Activated CD8-positive, alpha-beta memory T cell treated with anti-CD3 and anti-CD28 coated beads for 24 hours (primary cell): ENCODE results near the gene FAM241B.
A peak's percentile ranks its signal among the peaks of the same experiment; 100 is the strongest.

Experiments
- DNase-seq: peaks from one replicate; pipeline ENCODE4 v3.0.0-alpha.2; 2020

The FAM241B gene, protein sequence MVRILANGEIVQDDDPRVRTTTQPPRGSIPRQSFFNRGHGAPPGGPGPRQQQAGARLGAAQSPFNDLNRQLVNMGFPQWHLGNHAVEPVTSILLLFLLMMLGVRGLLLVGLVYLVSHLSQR

GRCh38 chr10:69629897-69630650 lies at the start of gene FAM241B:
FAM241B (plus strand) TSS chr10:69630247; CDS start chr10:69631744, 1,497 bp downstream.
- peak; percentile 90 for DNase-seq

GRCh38 chr10:69580435-69580834 lies 49.6 kb upstream of the FAM241B start:
- DNase-seq = no peak

GRCh38 chr10:69583106-69583505 lies 46.9 kb upstream of the FAM241B start:
- DNase-seq = no peak

- no peak for DNase-seq
These were observed 45.4 kb upstream of the FAM241B start for GRCh38 chr10:69584624-69585023.

- DNase-seq = no peak
These were observed 41.7 kb upstream of the FAM241B start for GRCh38 chr10:69588358-69588757.

- no peak for DNase-seq
These were observed 29.2 kb upstream of the FAM241B start for GRCh38 chr10:69600761-69601330.

DNA sequence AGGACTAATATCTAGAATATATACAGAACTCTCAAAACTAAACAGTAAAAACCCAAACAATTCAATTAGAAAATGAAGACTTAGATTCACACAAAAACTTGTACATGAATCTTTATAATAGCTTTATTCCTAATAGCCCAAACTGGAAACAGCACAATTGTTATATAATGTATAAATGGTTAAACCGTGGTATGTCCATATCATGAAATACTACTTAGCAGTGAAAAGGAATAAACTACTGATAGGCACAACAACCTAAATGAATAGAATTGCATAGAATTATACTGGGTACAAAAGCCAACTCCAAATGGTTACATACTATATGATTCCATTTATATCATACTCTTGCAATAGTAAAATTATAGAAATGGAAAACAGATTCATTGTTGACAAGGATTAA lies 21.0 kb upstream of the FAM241B start:
- no peak for DNase-seq

- DNase-seq = no peak
These were observed 17.3 kb upstream of the FAM241B start for GRCh38 chr10:69612760-69613159.

DNA sequence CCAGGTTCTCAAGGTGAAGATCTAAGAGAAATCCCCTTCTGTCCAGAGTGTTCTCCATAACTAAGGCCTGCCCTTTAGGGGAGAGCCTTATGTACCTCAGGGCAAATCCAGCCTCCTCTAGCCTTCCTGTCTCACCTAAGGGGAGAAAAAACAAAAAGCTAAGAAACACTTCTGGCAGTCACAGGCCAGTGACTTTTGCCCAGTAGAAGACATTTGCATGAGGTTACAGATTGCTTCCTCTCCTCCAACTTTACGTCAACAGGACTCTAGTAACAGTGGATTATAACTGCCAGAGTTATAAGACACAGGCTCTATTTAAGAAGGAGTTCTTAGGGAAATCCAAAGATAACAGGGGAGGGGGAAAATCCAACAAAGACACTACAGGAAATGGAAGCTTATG lies 15.9 kb upstream of the FAM241B start:
- no peak for DNase-seq

DNA sequence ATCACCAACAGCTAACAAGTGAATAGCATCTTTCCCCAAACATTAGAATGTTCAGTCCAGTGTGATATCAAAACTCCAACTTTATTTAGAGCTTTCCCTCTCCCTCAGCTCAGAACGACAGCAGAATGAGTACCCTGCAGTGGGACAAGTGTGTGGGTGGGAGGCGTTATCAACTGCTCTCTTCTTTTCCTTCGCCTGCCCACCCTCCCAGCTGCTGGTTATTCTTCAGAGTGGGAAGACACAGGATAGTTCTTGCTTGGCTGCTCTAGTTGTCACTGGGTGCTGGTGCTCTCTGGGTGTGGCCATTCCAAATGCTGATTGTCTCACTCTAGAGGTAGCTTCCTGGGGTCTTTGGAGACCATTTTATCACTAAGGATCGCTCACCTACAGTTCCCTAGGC lies 13.7 kb upstream of the FAM241B start:
- no peak for DNase-seq

DNA sequence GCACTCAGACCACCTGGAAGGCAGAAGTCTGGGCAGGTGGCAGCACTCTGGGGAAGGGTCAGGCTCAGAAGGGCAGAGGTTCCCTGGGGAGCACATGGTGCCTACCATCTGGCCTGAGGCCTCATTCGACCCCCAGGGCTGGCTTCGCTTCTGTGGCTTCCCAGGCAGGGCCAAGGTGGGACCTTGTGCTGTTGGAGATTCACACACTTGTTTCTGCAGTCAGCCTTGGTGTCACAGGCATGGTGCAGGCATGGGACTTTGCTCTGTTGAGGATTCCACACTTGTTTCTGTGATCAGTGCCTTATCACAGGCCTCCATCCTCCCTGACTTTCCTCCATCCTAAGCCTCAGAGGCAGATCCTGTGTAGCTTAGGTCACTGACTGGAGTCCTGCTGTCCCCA lies 11.3 kb upstream of the FAM241B start:
- no peak for DNase-seq

DNA sequence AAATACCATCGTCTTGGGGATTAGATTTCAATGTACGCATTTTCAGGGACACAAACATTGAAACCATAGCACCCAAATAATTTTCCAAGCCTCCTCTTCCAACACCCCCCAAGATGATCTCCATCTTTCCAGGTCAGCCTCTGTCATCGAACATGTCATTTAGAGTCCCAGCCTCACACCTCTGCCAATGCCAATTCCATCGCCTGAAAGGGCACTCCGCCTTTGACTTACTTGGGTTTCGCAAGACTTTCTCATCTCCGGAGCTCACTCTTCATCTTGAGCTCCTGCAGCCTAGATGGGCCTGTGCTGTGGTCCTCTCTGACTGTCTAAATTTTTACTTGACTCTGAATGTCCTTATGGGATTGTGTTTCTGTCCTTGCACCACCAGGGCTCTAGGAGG lies 10.4 kb upstream of the FAM241B start:
- no peak for DNase-seq

DNA sequence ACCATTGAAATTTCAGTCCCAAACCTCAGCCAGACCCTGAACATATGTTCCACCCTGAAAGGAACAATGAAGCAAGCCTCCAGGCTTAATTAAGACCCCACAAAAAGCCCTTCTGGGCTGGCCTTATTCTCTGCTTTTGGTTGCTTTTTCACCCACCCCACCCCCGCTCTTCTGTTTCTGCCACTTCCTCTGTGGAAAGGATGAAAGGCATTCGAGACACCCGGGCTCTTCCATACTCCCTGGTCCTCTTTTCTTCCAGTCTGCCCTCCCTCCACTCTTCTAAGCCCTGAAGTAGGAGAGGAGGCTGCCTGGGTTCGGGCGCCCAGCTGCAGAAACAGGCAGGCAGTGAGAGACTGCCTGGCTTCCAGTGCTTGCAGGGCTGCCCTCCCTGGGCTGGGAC lies 9.4 kb upstream of the FAM241B start:
- no peak for DNase-seq

DNA sequence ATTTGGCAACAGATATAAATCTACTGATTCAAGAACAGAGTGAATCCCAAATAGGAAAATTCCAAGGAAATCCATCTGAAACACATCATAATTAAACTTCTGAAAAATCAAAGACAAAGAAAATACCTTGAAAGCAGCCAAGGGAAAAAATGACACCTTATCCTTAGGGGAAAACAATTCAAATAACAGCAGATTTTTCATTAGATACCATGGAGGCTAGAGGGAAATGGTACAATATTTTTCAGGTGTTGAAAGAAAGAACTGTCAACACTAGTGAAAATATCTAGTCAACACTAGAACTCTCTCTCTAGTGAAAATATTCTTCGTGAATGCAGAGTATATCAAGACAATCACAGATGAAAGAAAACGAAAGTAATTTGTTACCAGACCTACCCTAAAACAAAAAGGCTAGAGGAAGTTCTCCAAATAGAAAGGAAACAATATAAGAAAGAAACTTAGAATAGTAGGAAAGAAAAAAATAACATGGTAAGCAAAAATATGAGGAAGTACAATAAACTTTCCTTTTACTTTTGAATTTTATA lies 5.7 kb upstream of the FAM241B start:
- DNase-seq = no peak

DNA sequence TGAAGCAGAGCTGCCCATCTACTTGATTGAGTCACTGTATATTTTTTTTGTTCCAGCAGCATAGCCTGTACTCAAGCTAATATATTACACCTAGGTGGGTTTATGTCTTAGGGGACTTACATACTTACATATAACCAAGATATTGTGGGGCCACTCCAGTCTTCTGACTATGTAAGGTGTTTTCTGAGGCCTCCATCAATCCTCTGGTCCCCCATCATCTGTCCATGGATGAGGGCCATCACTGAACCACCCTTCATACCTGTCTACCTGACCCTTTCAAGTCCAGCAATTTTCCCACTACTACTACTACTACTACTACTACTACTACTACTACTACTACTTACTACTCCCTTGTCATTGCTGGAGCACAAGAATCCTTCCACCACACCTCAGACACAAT lies 3.2 kb upstream of the FAM241B start:
- DNase-seq = no peak

DNA sequence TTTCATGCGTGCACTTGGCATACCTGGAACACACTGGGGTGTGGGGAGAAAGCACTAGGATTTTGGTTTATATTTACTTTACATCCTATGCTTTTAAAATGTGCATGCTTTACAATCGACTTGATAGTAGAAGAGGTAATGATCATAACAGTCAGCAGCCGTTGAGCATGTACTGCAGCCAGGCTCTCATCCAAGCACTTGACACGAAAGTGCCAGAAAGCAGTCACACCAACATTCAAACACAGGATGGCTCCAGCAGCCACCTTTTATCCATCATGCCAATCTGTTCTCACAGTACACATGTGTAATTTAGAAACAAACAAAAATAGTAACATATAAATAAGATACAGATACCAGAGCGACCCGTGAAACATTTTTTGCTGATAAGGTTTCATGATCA lies 1.2 kb upstream of the FAM241B start:
- DNase-seq = no peak

GRCh38 chr10:69629519-69629896 lies 539 bp upstream of the FAM241B start:
- DNase-seq = no peak

GRCh38 chr10:69630651-69631400 lies 779 bp downstream of the FAM241B start:
- DNase-seq = peak; percentile 58

- DNase-seq = peak; percentile 52
These were observed 1.5 kb downstream of the FAM241B start for GRCh38 chr10:69631566-69631965.

DNA sequence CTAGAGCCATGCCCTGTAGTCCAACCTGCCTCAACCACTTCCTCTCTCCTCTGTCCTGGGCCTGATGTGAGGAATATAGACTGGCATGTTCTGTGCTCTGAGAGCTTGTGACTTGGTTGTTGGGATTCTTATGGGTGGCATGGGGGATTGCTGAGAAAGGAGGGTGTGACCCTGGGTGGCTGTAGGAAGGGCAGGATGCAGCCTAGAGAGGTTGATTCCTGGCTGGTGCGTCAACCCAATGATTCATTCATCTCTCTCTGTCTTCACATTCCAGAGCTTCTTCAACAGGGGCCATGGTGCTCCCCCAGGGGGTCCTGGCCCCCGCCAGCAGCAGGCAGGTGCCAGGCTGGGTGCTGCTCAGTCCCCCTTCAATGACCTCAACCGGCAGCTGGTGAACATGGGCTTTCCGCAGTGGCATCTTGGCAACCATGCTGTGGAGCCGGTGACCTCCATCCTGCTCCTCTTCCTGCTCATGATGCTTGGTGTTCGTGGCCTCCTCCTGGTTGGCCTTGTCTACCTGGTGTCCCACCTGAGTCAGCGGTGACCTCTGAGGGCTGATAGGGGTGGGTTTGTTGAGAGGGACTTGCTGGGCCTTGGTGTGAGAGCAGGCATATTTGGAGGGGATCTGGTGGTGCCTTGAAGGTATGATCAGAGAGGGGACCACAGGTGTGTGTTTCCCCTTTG lies 2.6 kb downstream of the FAM241B start:
- peak; percentile 48 for DNase-seq

DNA sequence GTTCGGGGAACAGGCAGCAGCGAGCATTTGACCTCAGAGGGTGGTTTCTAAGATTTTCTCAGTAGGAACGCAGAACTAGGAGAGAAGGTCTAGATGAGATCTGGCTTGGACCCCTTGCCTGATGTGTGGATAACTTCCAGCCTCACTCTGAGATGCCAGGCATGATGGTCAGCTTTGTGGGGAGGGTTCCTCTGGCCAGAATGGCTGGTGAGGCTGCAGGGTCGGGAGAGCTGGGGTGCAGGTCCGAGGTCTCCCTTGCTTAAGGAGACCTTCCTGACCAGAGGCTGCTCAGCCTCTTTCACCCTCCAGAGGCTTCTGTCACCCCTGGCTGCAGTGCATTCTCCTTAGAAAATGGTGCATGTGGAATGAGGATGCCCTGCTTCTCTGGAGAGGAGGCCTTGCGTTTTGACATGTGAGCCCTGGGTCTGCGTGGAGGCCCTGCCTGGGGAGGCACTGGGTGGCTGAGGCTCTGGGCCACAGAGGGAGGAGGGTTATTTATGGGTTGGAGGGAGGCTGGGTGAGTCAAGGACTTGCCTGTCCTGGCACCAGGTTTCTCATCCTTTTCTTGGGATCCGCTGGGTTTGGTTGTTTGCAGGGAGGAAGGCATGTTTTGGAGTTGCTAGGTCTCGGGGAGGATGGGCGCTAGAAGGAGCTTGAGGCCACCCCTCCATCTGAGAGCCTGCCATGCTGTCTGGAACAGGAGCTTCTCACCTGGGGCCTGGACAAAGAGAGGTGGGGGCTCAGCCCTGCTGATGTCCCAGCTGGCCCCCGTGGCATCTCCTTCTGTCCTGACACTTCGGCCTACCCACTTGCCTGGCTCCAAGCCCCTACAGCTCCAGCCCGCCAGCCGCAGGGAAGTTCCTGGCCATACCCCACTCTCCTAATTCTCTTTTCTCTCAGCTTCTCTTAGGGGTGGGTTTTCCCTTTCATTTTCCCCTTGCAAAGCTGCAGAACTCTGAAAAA lies 3.9 kb downstream of the FAM241B start:
- DNase-seq = peak; percentile 49
